OCI-LY7 (cell line): Measurements from ENCODE around the gene DGUOK.

Experiments
- CTCF ChIP-seq: fragments of 200-600 bp; sonication (generic); conservative IDR thresholded peaks from 2 replicates; pipeline ENCODE4 v1.5.1; 2014; ENCODE audit warnings: mild to moderate bottlenecking, antibody characterized with exemption, low read length, moderate library complexity, mixed read lengths
- EZH2phosphoT487 ChIP-seq: fragments of 200-600 bp; sonication (generic); IDR thresholded peaks from 2 replicates; pipeline ENCODE4 v1.6.1; 2018; ENCODE audit warnings: low read depth, borderline replicate concordance, mild to moderate bottlenecking, mixed run types, antibody characterized with exemption, low read length, moderate library complexity, mixed read lengths

- no peak for TF ChIP-seq CTCF
- no peak for TF ChIP-seq EZH2phosphoT487
Observed at GRCh38 chr2:73915437-73915993, 11.2 kb upstream of the DGUOK start.
